HEK293 (cell line): ENCODE results near the gene COPG2.

Experiments used
- YY1 ChIP-seq: fragments of 450-650 bp; formaldehyde crosslinking; IDR thresholded peaks from 2 replicates; pipeline ENCODE4 v1.5.1; 2018; ENCODE audit warnings: missing biosample characterization, missing genetic modification characterization
- ZBTB21 ChIP-seq: fragments of 450-650 bp; formaldehyde crosslinking; IDR thresholded peaks from 2 replicates; pipeline ENCODE4 v1.5.1; 2017; ENCODE audit warnings: missing biosample characterization, missing genetic modification characterization
- ZNF121 ChIP-seq: fragments of 450-650 bp; formaldehyde crosslinking; IDR thresholded peaks from 2 replicates; pipeline ENCODE4 v1.5.1; 2016; ENCODE audit warnings: missing biosample characterization, missing genetic modification characterization
- ZNF175 ChIP-seq: fragments of 450-650 bp; formaldehyde crosslinking; IDR thresholded peaks from 2 replicates; pipeline ENCODE4 v1.5.1; 2016; ENCODE audit warnings: missing biosample characterization, missing genetic modification characterization
- ZNF24 ChIP-seq: fragments of 450-650 bp; formaldehyde crosslinking; IDR thresholded peaks from 2 replicates; pipeline ENCODE4 v1.5.1; 2016; ENCODE audit warnings: missing biosample characterization, missing genetic modification characterization
- TF ChIP-seq, protein P1 (sequence below): fragments of 450-650 bp; formaldehyde crosslinking; IDR thresholded peaks from 2 replicates; pipeline ENCODE4 v1.5.1; 2016; ENCODE audit warnings: missing biosample characterization, missing genetic modification characterization

DNA sequence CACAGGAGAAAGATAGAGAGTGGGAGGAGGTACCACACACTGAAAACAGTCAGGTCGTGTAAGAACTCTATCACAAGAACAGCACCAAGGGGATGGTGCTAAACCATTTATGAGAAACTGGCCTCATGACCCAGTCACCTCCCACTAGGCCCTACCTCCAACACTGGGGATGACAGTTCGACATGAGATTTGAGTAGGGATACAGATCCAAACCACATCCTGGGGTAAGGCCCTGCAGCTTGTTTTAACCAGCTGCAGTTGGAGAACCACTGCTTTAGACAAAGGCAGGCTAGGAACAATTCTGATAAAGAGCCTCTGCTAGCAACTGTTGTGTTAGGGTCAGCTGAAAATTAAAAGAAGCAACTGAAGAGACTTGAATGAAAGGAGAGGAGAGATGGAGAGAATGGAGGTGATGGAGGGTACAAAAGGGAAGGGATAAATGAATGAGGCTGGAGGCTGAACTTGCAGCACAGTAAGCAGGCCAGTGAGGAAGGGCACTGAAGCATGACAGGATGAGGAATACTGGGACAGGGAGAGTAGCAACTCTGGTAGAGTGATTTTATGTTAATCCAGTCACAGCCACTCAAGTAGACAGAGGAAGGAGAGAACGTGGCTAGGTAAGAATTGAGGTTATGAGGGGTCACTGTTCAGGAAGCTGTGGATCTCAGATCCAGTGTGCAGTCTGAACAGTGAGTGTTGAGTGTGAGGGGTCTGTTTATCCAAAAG is 153.1 kb downstream of the COPG2 start:
- TF ChIP-seq, protein P1, sequence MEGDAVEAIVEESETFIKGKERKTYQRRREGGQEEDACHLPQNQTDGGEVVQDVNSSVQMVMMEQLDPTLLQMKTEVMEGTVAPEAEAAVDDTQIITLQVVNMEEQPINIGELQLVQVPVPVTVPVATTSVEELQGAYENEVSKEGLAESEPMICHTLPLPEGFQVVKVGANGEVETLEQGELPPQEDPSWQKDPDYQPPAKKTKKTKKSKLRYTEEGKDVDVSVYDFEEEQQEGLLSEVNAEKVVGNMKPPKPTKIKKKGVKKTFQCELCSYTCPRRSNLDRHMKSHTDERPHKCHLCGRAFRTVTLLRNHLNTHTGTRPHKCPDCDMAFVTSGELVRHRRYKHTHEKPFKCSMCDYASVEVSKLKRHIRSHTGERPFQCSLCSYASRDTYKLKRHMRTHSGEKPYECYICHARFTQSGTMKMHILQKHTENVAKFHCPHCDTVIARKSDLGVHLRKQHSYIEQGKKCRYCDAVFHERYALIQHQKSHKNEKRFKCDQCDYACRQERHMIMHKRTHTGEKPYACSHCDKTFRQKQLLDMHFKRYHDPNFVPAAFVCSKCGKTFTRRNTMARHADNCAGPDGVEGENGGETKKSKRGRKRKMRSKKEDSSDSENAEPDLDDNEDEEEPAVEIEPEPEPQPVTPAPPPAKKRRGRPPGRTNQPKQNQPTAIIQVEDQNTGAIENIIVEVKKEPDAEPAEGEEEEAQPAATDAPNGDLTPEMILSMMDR: no peak
- TF ChIP-seq ZNF121 (tag by site-specific recombination) (no peak), ZNF24 (tag by site-specific recombination) (no peak), ZBTB21 (no peak), YY1 (tag by site-specific recombination) (no peak), ZNF175 (no peak)
